K562 (cell line): ENCODE data around the gene SMARCA4. TPM values are rescaled to one million over a fixed set of nuclear protein-coding genes. Genes with fewer than 3 reads are reported as not detected.
A peak's percentile ranks its signal among the peaks of the same experiment; 100 is the strongest.

Experiments
- BMI1 ChIP-seq: fragments of 150-350 bp; IDR thresholded peaks from 2 replicates; pipeline ENCODE4 v1.6.1; 2014; ENCODE audit warnings: low read length
- HCFC1 ChIP-seq: IDR thresholded peaks from 2 replicates; pipeline ENCODE4 v1.6.1; 2012; ENCODE audit warnings: low read depth, low read length, improper control_type of control experiment
- KDM1A ChIP-seq, 2 experiments: fragments of 450-650 bp; IDR thresholded peaks; 2 replicates each; pipeline ENCODE4 v1.6.1; 2016; ENCODE audit warnings: mild to moderate bottlenecking in 2 of 2
- KLF10 ChIP-seq: fragments of 250-450 bp; sonication (Bioruptor Pico); IDR thresholded peaks from 2 replicates; pipeline ENCODE4 v1.6.1; 2021; ENCODE audit warnings: matching md5 sums
- NFRKB ChIP-seq: fragments of 450-650 bp; IDR thresholded peaks from 2 replicates; pipeline ENCODE4 v1.6.1; 2016; ENCODE audit warnings: low read depth
- NR2C1 ChIP-seq, 2 experiments: fragments of 450-650 bp; IDR thresholded peaks; 2 replicates each; pipeline ENCODE4 v1.6.1; 2017; ENCODE audit warnings: mild to moderate bottlenecking in 2 of 2, antibody characterized with exemption in 1 of 2, inconsistent platforms in 1 of 2, missing compliant biosample characterization in 1 of 2, missing genetic modification characterization in 1 of 2
- PHF8 ChIP-seq: fragments of 200-600 bp; sonication (generic); IDR thresholded peaks from 2 replicates; pipeline ENCODE4 v1.6.1; 2012; ENCODE audit warnings: mixed run types, mild to moderate bottlenecking, inconsistent platforms, low read length, moderate library complexity, borderline replicate concordance
- PTRF ChIP-seq: fragments of 450-650 bp; IDR thresholded peaks from 2 replicates; pipeline ENCODE4 v1.6.1; 2016; ENCODE audit warnings: mild to moderate bottlenecking, missing genetic modification characterization, missing compliant biosample characterization
- RBM25 ChIP-seq: fragments of 200-400 bp; formaldehyde crosslinking; IDR thresholded peaks from 2 replicates; pipeline ENCODE4 v1.6.1; 2018; ENCODE audit warnings: low read length, low read depth, moderate library complexity; ENCODE audit not compliant: severe bottlenecking
- RBM39 ChIP-seq: fragments of 200-400 bp; formaldehyde crosslinking; optimal IDR thresholded peaks from 2 replicates; pipeline ENCODE3; 2018; ENCODE audit warnings: low read depth, low read length
- RFX7 ChIP-seq: fragments of 250-450 bp; sonication (Bioruptor Pico); IDR thresholded peaks from 2 replicates; pipeline ENCODE4 v1.5.1; 2021; ENCODE audit warnings: mild to moderate bottlenecking
- SIX5 ChIP-seq, 2 experiments: IDR thresholded peaks; 2 replicates each; pipeline ENCODE4 v1.6.1; 2011; ENCODE audit warnings: low read length in 2 of 2, borderline replicate concordance in 1 of 2, low read depth in 1 of 2, mild to moderate bottlenecking in 1 of 2, moderate library complexity in 1 of 2; ENCODE audit not compliant: insufficient read depth in 1 of 2
- SMARCA5 ChIP-seq: fragments of 450-650 bp; IDR thresholded peaks from 2 replicates; pipeline ENCODE4 v1.6.1; 2016
- SRSF1 ChIP-seq: fragments of 200-400 bp; formaldehyde crosslinking; IDR thresholded peaks from 2 replicates; pipeline ENCODE4 v1.6.1; 2017; ENCODE audit warnings: mild to moderate bottlenecking, low read depth, low read length, moderate library complexity
- TARDBP ChIP-seq: fragments of 450-650 bp; IDR thresholded peaks from 2 replicates; pipeline ENCODE4 v1.6.1; 2016
- THAP7 ChIP-seq: fragments of 250-450 bp; sonication (Bioruptor Pico); IDR thresholded peaks from 2 replicates; pipeline ENCODE4 v1.5.0; 2021
- THRAP3 ChIP-seq: fragments of 450-650 bp; IDR thresholded peaks from 2 replicates; pipeline ENCODE4 v1.6.1; 2016; ENCODE audit warnings: mild to moderate bottlenecking, inconsistent platforms, borderline replicate concordance
- ZC3H4 ChIP-seq: sonication (generic); formaldehyde crosslinking; IDR thresholded peaks from 2 replicates; pipeline ENCODE4 v1.9.0; 2021; ENCODE audit warnings: missing genetic modification reagents, borderline replicate concordance
- ZNF253 ChIP-seq: fragments of 250-450 bp; sonication (Bioruptor Pico); conservative IDR thresholded peaks from 2 replicates; pipeline ENCODE4 v1.6.1; 2021; ENCODE audit warnings: mild to moderate bottlenecking
- ZNF76 ChIP-seq: fragments of 250-450 bp; sonication (Bioruptor Pico); IDR thresholded peaks from 2 replicates; pipeline ENCODE4 v1.4.0; 2020; ENCODE audit warnings: mild to moderate bottlenecking, moderate library complexity, borderline replicate concordance
- ZNF766 ChIP-seq: fragments of 200-800 bp; sonication (Bioruptor generic); conservative IDR thresholded peaks from 2 replicates; pipeline ENCODE4 v1.6.1; 2016; ENCODE audit warnings: missing genetic modification characterization, missing compliant biosample characterization
- ZNF77 ChIP-seq: fragments of 250-450 bp; sonication (Bioruptor Pico); IDR thresholded peaks from 2 replicates; pipeline ENCODE4 v1.5.0; 2020
- polyA plus RNA-seq, 8 experiments: library from polyadenylated mRNA; depleted of rRNA in 4 of 8; stranded (reverse) in 5 of 8; unstranded in 3 of 8; fragments of >200 nt; fragmentation: Nextera tagmentation in 2 of 8; fragmentation: Illumina TruSeq in 1 of 8; extraction: Ambion mirVana in 2 of 8; extraction: Trizol in 1 of 8; gene quantifications; 2 replicates each; pipeline versions ENCODE4 v1.2.1 to v1.2.3, GENCODE V29; 2011 to 2014; ENCODE audit warnings: inconsistent platforms in 1 of 8, missing spikeins in 1 of 8
- total RNA-seq, 7 experiments: library from RNA; depleted of rRNA in 6 of 7; stranded (reverse); fragments of >200 nt in 6 of 7; fragmentation: Illumina TruSeq in 2 of 7; extraction: Trizol in 2 of 7; gene quantifications; 2 replicates each; pipeline versions ENCODE4 v1.2.1 to v1.2.3, GENCODE V29; 2011 to 2021; ENCODE audit warnings: low replicate concordance in 1 of 7
- TF ChIP-seq, protein P1 (sequence below): fragments of 450-650 bp; formaldehyde crosslinking; conservative IDR thresholded peaks from 2 replicates; pipeline ENCODE4 v1.4.0; 2022; ENCODE audit warnings: mild to moderate bottlenecking, missing genetic modification characterization

Gene SMARCA4
- total and polyA plus RNA-seq, 9 of the 15 experiments (the other 6 are each of a cell fraction or from before 2014, with no cell fraction given) = 19.3 to 207 (median 52.1) TPM

GRCh38 chr19:11094520-11094894 is 133.7 kb downstream of the SMARCA4 start (continued):
- TF ChIP-seq RBM39 (no peak), ZNF77 (CRISPR knock-in tag) (no peak), ZC3H4 (CRISPR knock-in tag) (peak; percentile 49; the same call in 1 of the 2 replicates), NR2C1 (IDR thresholded peaks at IDR 0.05) (no peak), NR2C1 (tag; IDR thresholded peaks at IDR 0.05) (0 out of 2 replicates have a peak, but pooled peaks have one; percentile 7), HCFC1 (no peak), KLF10 (CRISPR knock-in tag) (no peak), SRSF1 (no peak), SIX5 (IDR thresholded peaks at IDR 0.05; ENCODE audit: borderline replicate concordance in 1 of 2, insufficient read depth in 1 of 2, low read depth in 1 of 2, low read length in 2 of 2) (no peak), PHF8 (no peak), SMARCA5 (0 out of 2 replicates have a peak, but pooled peaks have one; percentile 29), THAP7 (CRISPR knock-in tag) (no peak), NFRKB (peak; percentile 60; the same call in 1 of the 2 replicates), KDM1A (IDR thresholded peaks at IDR 0.05) (no peak), TARDBP (no peak), RBM25 (no peak), RFX7 (CRISPR knock-in tag) (no peak), ZNF253 (CRISPR knock-in tag) (no peak), THRAP3 (no peak), ZNF76 (CRISPR knock-in tag) (no peak), ZNF766 (CRISPR knock-in tag) (peak; percentile 31; the same call in 1 of the 2 replicates), BMI1 (no peak), PTRF (tag) (no peak)
- TF ChIP-seq, protein P1, sequence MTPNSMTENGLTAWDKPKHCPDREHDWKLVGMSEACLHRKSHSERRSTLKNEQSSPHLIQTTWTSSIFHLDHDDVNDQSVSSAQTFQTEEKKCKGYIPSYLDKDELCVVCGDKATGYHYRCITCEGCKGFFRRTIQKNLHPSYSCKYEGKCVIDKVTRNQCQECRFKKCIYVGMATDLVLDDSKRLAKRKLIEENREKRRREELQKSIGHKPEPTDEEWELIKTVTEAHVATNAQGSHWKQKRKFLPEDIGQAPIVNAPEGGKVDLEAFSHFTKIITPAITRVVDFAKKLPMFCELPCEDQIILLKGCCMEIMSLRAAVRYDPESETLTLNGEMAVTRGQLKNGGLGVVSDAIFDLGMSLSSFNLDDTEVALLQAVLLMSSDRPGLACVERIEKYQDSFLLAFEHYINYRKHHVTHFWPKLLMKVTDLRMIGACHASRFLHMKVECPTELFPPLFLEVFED (CRISPR knock-in tag) = 0 out of 2 replicates have a peak, but pooled peaks have one; percentile 11
- TF ChIP-seq, all 486 proteins: peak for 11
